ENCODE data around the gene TYSND1.

The TYSND1 gene

GRCh38 chr10:70122742-70123141 lies 23.8 kb downstream of the TYSND1 start:
- Histone ChIP-seq H3K4me1 (ENCODE audit: insufficient read depth, poor library complexity, severe bottlenecking) (no peaks in the 10 kb centered on the region), H3K27me3 (ENCODE audit: insufficient read depth, poor library complexity, severe bottlenecking) (no peaks in the 10 kb centered on the region), H3K27ac (ENCODE audit: poor library complexity, severe bottlenecking) (no peak overlapping the region), H3K4me3 (ENCODE audit: severe bottlenecking) (no peak overlapping the region), H3K9me3 (ENCODE audit: severe bottlenecking) (no peaks in the 10 kb centered on the region), H3K36me3 (ENCODE audit: low read depth) (peaks cover 6% of the 10 kb centered on the region; the same call in 1 of the 2 replicates)
- no peak for TF ChIP-seq CTCF (IDR thresholded peaks at IDR 0.05; ENCODE audit: poor library complexity, severe bottlenecking)
- no peak for ATAC-seq (ENCODE audit: low read depth)
- DNase-seq (ENCODE audit: low spot score), result no peak

- DNase-seq (ENCODE audit: low spot score) (no peak), ATAC-seq (ENCODE audit: low read depth) (no peak)
- no peak for TF ChIP-seq CTCF (IDR thresholded peaks at IDR 0.05; ENCODE audit: poor library complexity, severe bottlenecking)
- Histone ChIP-seq H3K36me3 (ENCODE audit: low read depth) (peaks cover 6% of the 10 kb centered on the region; the same call in 1 of the 2 replicates), H3K9me3 (ENCODE audit: severe bottlenecking) (no peaks in the 10 kb centered on the region), H3K4me3 (ENCODE audit: severe bottlenecking) (no peak overlapping the region), H3K27ac (ENCODE audit: poor library complexity, severe bottlenecking) (no peak overlapping the region), H3K27me3 (ENCODE audit: insufficient read depth, poor library complexity, severe bottlenecking) (no peaks in the 10 kb centered on the region), H3K4me1 (ENCODE audit: insufficient read depth, poor library complexity, severe bottlenecking) (no peaks in the 10 kb centered on the region)
These were observed 25.1 kb downstream of the TYSND1 start for GRCh38 chr10:70121281-70121949.

GRCh38 chr10:70120417-70120816 lies 26.1 kb downstream of the TYSND1 start:
- ATAC-seq (ENCODE audit: low read depth), result no peak
- Histone ChIP-seq H3K36me3 (ENCODE audit: low read depth) (peaks cover 11% of the 10 kb centered on the region; the same call in 1 of the 2 replicates), H3K27me3 (ENCODE audit: insufficient read depth, poor library complexity, severe bottlenecking) (no peaks in the 10 kb centered on the region), H3K4me1 (ENCODE audit: insufficient read depth, poor library complexity, severe bottlenecking) (no peaks in the 10 kb centered on the region), H3K9me3 (ENCODE audit: severe bottlenecking) (no peaks in the 10 kb centered on the region), H3K27ac (ENCODE audit: poor library complexity, severe bottlenecking) (no peak overlapping the region), H3K4me3 (ENCODE audit: severe bottlenecking) (no peak overlapping the region)
- no peak for DNase-seq (ENCODE audit: low spot score)
- TF ChIP-seq CTCF (IDR thresholded peaks at IDR 0.05; ENCODE audit: poor library complexity, severe bottlenecking), result no peak

GRCh38 chr10:70119623-70120022 lies 26.9 kb downstream of the TYSND1 start:
- Histone ChIP-seq H3K4me1 (ENCODE audit: insufficient read depth, poor library complexity, severe bottlenecking) (no peaks in the 10 kb centered on the region), H3K9me3 (ENCODE audit: severe bottlenecking) (no peaks in the 10 kb centered on the region), H3K27me3 (ENCODE audit: insufficient read depth, poor library complexity, severe bottlenecking) (no peaks in the 10 kb centered on the region), H3K36me3 (ENCODE audit: low read depth) (peaks cover 17% of the 10 kb centered on the region; the same call in 1 of the 2 replicates), H3K4me3 (ENCODE audit: severe bottlenecking) (no peak overlapping the region), H3K27ac (ENCODE audit: poor library complexity, severe bottlenecking) (no peak overlapping the region)
- DNase-seq (ENCODE audit: low spot score), result no peak
- no peak for ATAC-seq (ENCODE audit: low read depth)
- TF ChIP-seq CTCF (IDR thresholded peaks at IDR 0.05; ENCODE audit: poor library complexity, severe bottlenecking), result no peak

GRCh38 chr10:70119197-70119596 lies 27.3 kb downstream of the TYSND1 start:
- ATAC-seq (ENCODE audit: low read depth), result no peak
- H3K27me3 ChIP-seq (ENCODE audit: insufficient read depth, poor library complexity, severe bottlenecking), result no peaks in the 10 kb centered on the region
- no peak overlapping the region for H3K27ac ChIP-seq (ENCODE audit: poor library complexity, severe bottlenecking)
- no peaks in the 10 kb centered on the region for H3K9me3 ChIP-seq (ENCODE audit: severe bottlenecking)
- no peak for TF ChIP-seq CTCF (IDR thresholded peaks at IDR 0.05; ENCODE audit: poor library complexity, severe bottlenecking)
- DNase-seq (ENCODE audit: low spot score), result no peak
- H3K4me3 ChIP-seq (ENCODE audit: severe bottlenecking), result no peak overlapping the region
- peaks cover 22% of the 10 kb centered on the region for H3K36me3 ChIP-seq (ENCODE audit: low read depth)
- H3K4me1 ChIP-seq (ENCODE audit: insufficient read depth, poor library complexity, severe bottlenecking), result no peaks in the 10 kb centered on the region
